HCEC 1CT (cell line): ENCODE measurements around the gene ZNF177.
"Not testable (repeated sequence)": the region's sequence is repeated elsewhere in the genome, so short reads cannot be mapped to it uniquely, and the experiment has no call there.

Experiments used
- DNase-seq: peaks from one replicate; pipeline ENCODE4 v3.0.0-alpha.2; 2017

ZNF177 gene

GRCh38 chr19:9362905-9363304 is at the start of gene ZNF177:
Gene ZNF177 (plus strand): TSS chr19:9363013. CDS start chr19:9378312, 15,299 bp downstream.
- DNase-seq, result no peak

GRCh38 chr19:9313756-9314155 is 49.1 kb upstream of the ZNF177 start:
- no peak for DNase-seq

- no peak for DNase-seq
Measured at GRCh38 chr19:9321338-9321737, 41.5 kb upstream of the ZNF177 start.

- DNase-seq, result not testable (repeated sequence)
Measured at GRCh38 chr19:9321756-9322155, 41.1 kb upstream of the ZNF177 start.

GRCh38 chr19:9322201-9322600 is 40.6 kb upstream of the ZNF177 start:
- not testable (repeated sequence) for DNase-seq

- DNase-seq, result peak; percentile 72
Measured at GRCh38 chr19:9323557-9323918, 39.3 kb upstream of the ZNF177 start.

GRCh38 chr19:9323919-9324583 is 38.8 kb upstream of the ZNF177 start, which contains the start of gene ZNF559:
Gene ZNF559 (plus strand): TSS chr19:9324179. CDS start chr19:9338550, 14,371 bp downstream.
- peak; percentile 94 for DNase-seq

- no peak for DNase-seq
Measured at GRCh38 chr19:9324584-9324962, 38.2 kb upstream of the ZNF177 start.

- no peak for DNase-seq
Measured at GRCh38 chr19:9329999-9330398, 32.8 kb upstream of the ZNF177 start.

- DNase-seq, result no peak
Measured at GRCh38 chr19:9342610-9343304, 20.1 kb upstream of the ZNF177 start.

GRCh38 chr19:9345005-9345404 is 17.8 kb upstream of the ZNF177 start:
- DNase-seq, result no peak

GRCh38 chr19:9348253-9348652 is 14.6 kb upstream of the ZNF177 start:
- DNase-seq, result no peak

GRCh38 chr19:9348671-9349070 is 14.1 kb upstream of the ZNF177 start:
- no peak for DNase-seq

GRCh38 chr19:9352505-9352904 is 10.3 kb upstream of the ZNF177 start:
- DNase-seq, result no peak

- no peak for DNase-seq
Measured at GRCh38 chr19:9353011-9353410, 9.8 kb upstream of the ZNF177 start.

GRCh38 chr19:9354651-9355050 is 8.2 kb upstream of the ZNF177 start:
- no peak for DNase-seq

- DNase-seq, result no peak
Measured at GRCh38 chr19:9370738-9371619, 8.2 kb downstream of the ZNF177 start.

GRCh38 chr19:9381361-9381785 is 18.6 kb downstream of the ZNF177 start:
- no peak for DNase-seq

GRCh38 chr19:9406798-9407352 is 44.1 kb downstream of the ZNF177 start:
- DNase-seq, result peak; percentile 17

- DNase-seq, result peak; percentile 49
Measured at GRCh38 chr19:9407827-9408226, 45.0 kb downstream of the ZNF177 start.

GRCh38 chr19:9413240-9413954 is 50.6 kb downstream of the ZNF177 start:
- DNase-seq, result no peak

- no peak for DNase-seq
Measured at GRCh38 chr19:9427941-9428340, 65.1 kb downstream of the ZNF177 start.

GRCh38 chr19:9430444-9430843 is 67.6 kb downstream of the ZNF177 start:
- DNase-seq, result no peak
